Gastrocnemius medialis (tissue), 4 donors: ENCODE data around the gene NR1H3. TPM values are rescaled to one million over a fixed set of nuclear protein-coding genes. Genes with fewer than 3 reads are reported as not detected.

Experiments
- ATAC-seq, 2 donors: fragments of 150-250 bp; one replicate each; pipeline ENCODE4 v1.9.1; 2016
- DNase-seq, 2 donors: peaks; one replicate each; pipeline ENCODE4 v3.0.0-alpha.2; 2019
- H3K27ac ChIP-seq, 4 donors: fragments of 200-600 bp; sonication (generic); 1 replicate in 1 of 4; 2 replicates in 3 of 4; pipeline ENCODE4 v1.5.1; 2016 to 2018; ENCODE audit warnings: mild to moderate bottlenecking in 2 of 4, moderate library complexity in 1 of 4
- H3K27me3 ChIP-seq, 3 donors: fragments of 200-600 bp; sonication (generic) in 2 of 3; 1 replicate in 1 of 3; 2 replicates in 2 of 3; pipeline versions ENCODE4 v1.5.1 to v1.6.0; 2016 to 2019; ENCODE audit warnings: mild to moderate bottlenecking in 1 of 3, moderate library complexity in 1 of 3
- H3K36me3 ChIP-seq, 2 donors: fragments of 200-600 bp; sonication (generic) in 1 of 2; one replicate each; pipeline ENCODE4 v1.5.1; 2017 to 2018
- H3K4me1 ChIP-seq, 2 donors: fragments of 200-600 bp; sonication (generic) in 1 of 2; one replicate each; pipeline ENCODE4 v1.5.1; 2016 to 2017; ENCODE audit warnings: mild to moderate bottlenecking in 2 of 2
- H3K4me3 ChIP-seq, 4 donors: fragments of 200-600 bp; sonication (generic) in 3 of 4; 1 replicate in 1 of 4; 2 replicates in 3 of 4; pipeline ENCODE4 v1.5.1; 2016 to 2019; ENCODE audit warnings: mild to moderate bottlenecking in 2 of 4
- H3K9me3 ChIP-seq, 3 donors: fragments of 200-600 bp; sonication (generic) in 2 of 3; 1 replicate in 1 of 3; 2 replicates in 2 of 3; pipeline ENCODE4 v1.5.1; 2016 to 2019
- CTCF ChIP-seq, 5 experiments: fragments of 450-650 bp in 3 of 5; fragments of 200-600 bp in 2 of 5; sonication (generic) in 2 of 5; IDR thresholded peaks in 4 of 5; conservative IDR thresholded peaks in 1 of 5; 1 replicate in 4 of 5; 2 replicates in 1 of 5; pipeline ENCODE4 v1.5.1; 2016 to 2019; ENCODE audit warnings: antibody characterized with exemption in 5 of 5, mild to moderate bottlenecking in 3 of 5, moderate library complexity in 3 of 5
- POLR2A ChIP-seq, 2 donors: fragments of 450-650 bp; IDR thresholded peaks; one replicate each; pipeline ENCODE4 v1.6.1; 2017; ENCODE audit warnings: antibody characterized with exemption in 2 of 2, mild to moderate bottlenecking in 2 of 2, moderate library complexity in 2 of 2
- in situ Hi-C, 4 donors: fragments of 200-750 bp; cut with MboI; loops; one replicate each; pipeline versions ENCODE4 v1.15.0 to v1.8.0; 2017; ENCODE audit warnings: low sequenced_read_pairs in 4 of 4
- intact Hi-C: fragments of 100-400 bp; cut with DNase I; formaldehyde crosslinking; loops from one replicate; pipeline ENCODE4 v1.15.1; 2023; ENCODE audit warnings: low total_unique reads
- total RNA-seq, 4 donors: library from RNA; depleted of rRNA; stranded (reverse); fragments of >200 nt; gene quantifications; one replicate each; pipeline versions ENCODE4 v1.1.0 to v1.2.3, GENCODE V29; 2016

The NR1H3 gene
- total RNA-seq, 4 donors from 2014 or later = 7.9 to 16.3 (median 12.1) TPM

GRCh38 chr11:47222696-47223095 is 35.1 kb upstream of the NR1H3 start:
- Histone ChIP-seq H3K4me3 (no peak overlapping the region), H3K27me3 (no peaks in the 10 kb centered on the region), H3K27ac (no peak overlapping the region), H3K36me3 (peaks cover 0 to 11% of the 10 kb centered on the region in 2 donors), H3K9me3 (no peaks in the 10 kb centered on the region), H3K4me1 (no peaks in the 10 kb centered on the region)
- in situ Hi-C loops (no loop called here), intact Hi-C loops (no loop called here)
- ATAC-seq (no peak), DNase-seq (no peak)
- no peak for TF ChIP-seq CTCF (IDR thresholded peaks at IDR 0.05 in 4 of 5, conservative IDR thresholded peaks at IDR 0.05 in 1 of 5)
- TF ChIP-seq POLR2A (IDR thresholded peaks at IDR 0.05) = no peak

- no peak for TF ChIP-seq CTCF (IDR thresholded peaks at IDR 0.05 in 4 of 5, conservative IDR thresholded peaks at IDR 0.05 in 1 of 5)
- TF ChIP-seq POLR2A (IDR thresholded peaks at IDR 0.05) = no peak
- Histone ChIP-seq H3K4me3 (no peak overlapping the region), H3K27ac (no peak overlapping the region), H3K27me3 (no peaks in the 10 kb centered on the region), H3K4me1 (no peaks in the 10 kb centered on the region), H3K9me3 (no peaks in the 10 kb centered on the region), H3K36me3 (peaks cover 0 to 11% of the 10 kb centered on the region in 2 donors)
- ATAC-seq (no peak), DNase-seq (no peak)
- in situ Hi-C loops (loop anchor here in 2 of 4 donors (25.0 kb wide), 1 partner anchor 137 kb away; the partner anchor contains the start of gene MYBPC3 (in 2 of the 2)), intact Hi-C loops (no loop called here)
Observed at GRCh38 chr11:47225552-47226400, 32.0 kb upstream of the NR1H3 start.

DNA sequence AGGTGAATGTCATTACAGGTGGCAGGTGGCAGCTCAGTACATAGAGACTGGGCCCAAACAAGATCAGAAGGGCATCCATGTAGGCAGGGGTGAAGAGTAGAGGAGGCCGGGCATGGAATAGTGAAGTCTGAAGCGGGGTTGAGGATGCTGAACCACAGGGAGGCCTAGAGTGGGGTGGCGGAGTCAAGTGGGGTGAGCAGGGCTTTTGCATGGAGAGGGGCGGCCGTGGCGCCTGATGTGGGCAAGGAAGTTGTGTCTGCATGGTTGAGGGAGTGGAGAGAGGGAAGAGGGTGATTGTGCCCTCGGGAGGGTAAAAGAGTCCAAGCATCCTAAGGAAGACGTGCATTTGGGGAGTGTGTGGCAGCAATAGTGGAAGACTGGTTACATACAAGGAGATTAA is 28.6 kb upstream of the NR1H3 start:
- no peak overlapping the region for H3K27ac ChIP-seq
- no peaks in the 10 kb centered on the region for H3K36me3 ChIP-seq
- TF ChIP-seq CTCF (IDR thresholded peaks at IDR 0.05 in 4 of 5, conservative IDR thresholded peaks at IDR 0.05 in 1 of 5) (no peak), POLR2A (IDR thresholded peaks at IDR 0.05) (no peak)
- H3K4me1 ChIP-seq = peaks cover 0 to under 1% of the 10 kb centered on the region in 2 donors
- no peak overlapping the region for H3K4me3 ChIP-seq
- H3K9me3 ChIP-seq = no peaks in the 10 kb centered on the region
- H3K27me3 ChIP-seq = no peaks in the 10 kb centered on the region
- DNase-seq (no peak), ATAC-seq (no peak)
- intact Hi-C loops (no loop called here), in situ Hi-C loops (loop anchor here in 2 of 4 donors (25.0 kb wide), 1 partner anchor 133 kb away; the partner anchor contains the start of gene MYBPC3 (in 2 of the 2))

GRCh38 chr11:47233051-47233450 is 24.7 kb upstream of the NR1H3 start:
- in situ Hi-C loops = loop anchor here in 2 of 4 donors (25.0 kb wide), 1 partner anchor 129 kb away; the partner anchor contains the start of gene MYBPC3 (in 2 of the 2)
- H3K9me3 ChIP-seq = no peaks in the 10 kb centered on the region
- H3K4me3 ChIP-seq = no peak overlapping the region
- peaks cover 0 to 4% of the 10 kb centered on the region in 2 donors for H3K4me1 ChIP-seq
- H3K27ac ChIP-seq = no peak overlapping the region
- no peaks in the 10 kb centered on the region for H3K27me3 ChIP-seq
- intact Hi-C loops = no loop called here
- peaks cover 0 to 5% of the 10 kb centered on the region in 2 donors for H3K36me3 ChIP-seq
- TF ChIP-seq CTCF (IDR thresholded peaks at IDR 0.05 in 4 of 5, conservative IDR thresholded peaks at IDR 0.05 in 1 of 5) (no peak), POLR2A (IDR thresholded peaks at IDR 0.05) (no peak)
- DNase-seq = no peak
- ATAC-seq = no peak
